PC-3 (cell line): Measurements from ENCODE around the gene CEACAM18.

Experiments used
- CTCF ChIP-seq: fragments of 300-600 bp; sonication (generic); conservative IDR thresholded peaks from 2 replicates; pipeline ENCODE4 v1.5.1; 2017; ENCODE audit warnings: antibody characterized with exemption, low read depth, mild to moderate bottlenecking, low read length
- EZH2phosphoT487 ChIP-seq: fragments of 300-600 bp; sonication (generic); IDR thresholded peaks from 2 replicates; pipeline ENCODE4 v1.6.1; 2018; ENCODE audit warnings: mild to moderate bottlenecking, antibody characterized with exemption, low read length, borderline replicate concordance

DNA sequence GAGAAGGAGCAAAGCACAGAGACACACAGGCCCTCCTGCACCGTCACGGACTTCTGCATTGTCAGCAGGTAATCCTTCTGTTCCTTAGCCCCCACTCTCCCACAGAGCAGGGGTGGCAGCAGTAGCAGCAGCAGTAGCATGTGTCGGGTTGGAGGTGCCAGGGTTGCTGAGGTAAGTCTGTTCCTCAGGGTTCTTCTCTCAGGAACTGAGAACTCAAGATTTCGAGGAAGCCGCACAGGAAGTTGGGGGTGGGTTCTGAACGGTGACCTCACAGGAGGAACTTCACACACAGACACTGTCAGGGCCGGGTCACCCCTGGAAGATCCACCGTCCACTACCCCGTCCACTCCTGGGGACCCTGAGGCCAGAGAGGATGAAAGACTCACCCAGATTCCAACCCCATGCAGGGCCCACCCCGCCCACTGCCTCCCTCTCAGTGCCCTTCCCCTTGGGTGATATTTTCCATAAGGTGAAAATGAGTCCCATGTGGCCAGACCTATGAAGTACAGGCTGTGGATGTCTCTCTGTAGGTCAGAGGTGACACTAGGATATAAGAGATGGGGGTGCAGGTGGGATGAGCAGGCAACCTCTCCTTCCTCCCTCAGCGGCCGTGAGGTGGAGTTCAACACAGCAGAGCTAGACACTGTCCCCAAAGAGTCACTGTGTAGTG, 23.4 kb downstream of the CEACAM18 start, which contains the start of gene SIGLEC12:
- TF ChIP-seq CTCF (no peak), EZH2phosphoT487 (no peak)
